Neural cell (in vitro differentiated cells): ENCODE results near the gene NR5A1.

Experiments
- EP300 ChIP-seq: fragments of 450-650 bp; conservative IDR thresholded peaks from 2 replicates; pipeline ENCODE4 v1.6.1; 2014; ENCODE audit warnings: antibody characterized with exemption, mild to moderate bottlenecking, moderate library complexity; ENCODE audit not compliant: poor library complexity, severe bottlenecking
- EZH2 ChIP-seq: fragments of 200-600, 300-800 bp; shearing (Covaris generic), sonication (generic); IDR thresholded peaks from 2 replicates; pipeline ENCODE4 v1.6.1; 2014; ENCODE audit warnings: antibody characterized with exemption, low read length, borderline replicate concordance, mild to moderate bottlenecking; ENCODE audit not compliant: insufficient read depth, poor library complexity, severe bottlenecking
- MXI1 ChIP-seq: fragments of 450-650 bp; conservative IDR thresholded peaks from 2 replicates; pipeline ENCODE4 v1.6.1; 2014; ENCODE audit warnings: antibody characterized with exemption, mild to moderate bottlenecking; ENCODE audit not compliant: poor library complexity, severe bottlenecking
- POLR2AphosphoS5 ChIP-seq: IDR thresholded peaks from 2 replicates; pipeline ENCODE4 v1.6.1; 2012
- RAD21 ChIP-seq: fragments of 450-650 bp; conservative IDR thresholded peaks from 2 replicates; pipeline ENCODE4 v1.6.1; 2014; ENCODE audit warnings: antibody characterized with exemption, mild to moderate bottlenecking, moderate library complexity
- SMC3 ChIP-seq: fragments of 450-650 bp; conservative IDR thresholded peaks from 2 replicates; pipeline ENCODE4 v1.6.1; 2014; ENCODE audit warnings: antibody characterized with exemption, mild to moderate bottlenecking, moderate library complexity; ENCODE audit not compliant: poor library complexity
- TF ChIP-seq, protein P1 (sequence below): fragments of 450-650 bp; IDR thresholded peaks from 2 replicates; pipeline ENCODE4 v1.5.1; 2014; ENCODE audit warnings: antibody characterized with exemption, mild to moderate bottlenecking, moderate library complexity; ENCODE audit not compliant: poor library complexity, severe bottlenecking
- TF ChIP-seq, protein P2 (sequence below): IDR thresholded peaks from 2 replicates; pipeline ENCODE4 v1.6.1; 2012; ENCODE audit warnings: borderline replicate concordance

DNA sequence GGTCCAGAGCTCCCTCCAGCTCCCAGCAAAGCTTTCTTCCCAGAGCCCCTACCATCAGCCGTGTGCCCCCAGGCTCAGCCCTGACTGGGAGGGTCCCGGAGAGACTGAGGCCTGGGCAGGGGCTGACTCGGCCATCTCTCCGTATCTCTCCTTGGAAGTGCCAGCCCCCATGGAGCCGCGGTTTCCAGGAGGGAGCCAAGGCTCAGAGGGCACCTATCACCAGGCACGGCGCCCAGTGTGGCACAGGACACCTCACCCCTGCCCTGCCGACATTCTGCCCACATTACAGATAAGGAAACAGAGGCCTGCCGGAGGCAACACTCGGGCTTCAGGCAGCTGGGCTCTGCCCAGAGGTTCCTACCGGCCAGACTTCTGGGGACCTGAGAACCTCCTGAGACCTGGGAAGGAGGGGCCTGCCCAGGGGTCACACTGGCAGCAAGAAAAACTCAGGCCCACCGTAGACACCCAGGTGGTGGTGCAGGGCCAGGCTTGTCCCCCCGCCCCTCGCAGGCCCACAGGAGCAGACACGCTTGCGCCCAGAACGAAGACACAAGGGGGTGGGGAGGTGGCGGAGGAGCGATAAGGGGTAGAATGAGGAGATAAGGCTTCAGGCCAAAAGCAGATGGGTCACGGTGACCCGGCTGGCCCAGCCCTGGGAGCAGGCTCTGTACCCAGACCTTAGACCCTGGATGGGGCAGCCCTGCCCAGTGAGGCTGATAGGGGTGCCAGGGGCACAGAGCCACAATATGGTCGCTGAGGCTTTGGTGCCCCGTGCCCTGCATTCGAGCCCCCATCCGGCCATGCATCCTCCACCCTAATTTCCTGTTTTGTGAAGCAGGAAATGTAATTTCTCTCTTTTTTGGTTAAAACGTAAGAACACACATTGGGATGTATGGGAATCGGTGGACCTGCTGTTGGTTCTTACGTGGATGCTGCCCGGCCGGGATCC is 11.8 kb downstream of the NR5A1 start:
- TF ChIP-seq, protein P1, sequence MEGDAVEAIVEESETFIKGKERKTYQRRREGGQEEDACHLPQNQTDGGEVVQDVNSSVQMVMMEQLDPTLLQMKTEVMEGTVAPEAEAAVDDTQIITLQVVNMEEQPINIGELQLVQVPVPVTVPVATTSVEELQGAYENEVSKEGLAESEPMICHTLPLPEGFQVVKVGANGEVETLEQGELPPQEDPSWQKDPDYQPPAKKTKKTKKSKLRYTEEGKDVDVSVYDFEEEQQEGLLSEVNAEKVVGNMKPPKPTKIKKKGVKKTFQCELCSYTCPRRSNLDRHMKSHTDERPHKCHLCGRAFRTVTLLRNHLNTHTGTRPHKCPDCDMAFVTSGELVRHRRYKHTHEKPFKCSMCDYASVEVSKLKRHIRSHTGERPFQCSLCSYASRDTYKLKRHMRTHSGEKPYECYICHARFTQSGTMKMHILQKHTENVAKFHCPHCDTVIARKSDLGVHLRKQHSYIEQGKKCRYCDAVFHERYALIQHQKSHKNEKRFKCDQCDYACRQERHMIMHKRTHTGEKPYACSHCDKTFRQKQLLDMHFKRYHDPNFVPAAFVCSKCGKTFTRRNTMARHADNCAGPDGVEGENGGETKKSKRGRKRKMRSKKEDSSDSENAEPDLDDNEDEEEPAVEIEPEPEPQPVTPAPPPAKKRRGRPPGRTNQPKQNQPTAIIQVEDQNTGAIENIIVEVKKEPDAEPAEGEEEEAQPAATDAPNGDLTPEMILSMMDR = no peak
- TF ChIP-seq, protein P2, sequence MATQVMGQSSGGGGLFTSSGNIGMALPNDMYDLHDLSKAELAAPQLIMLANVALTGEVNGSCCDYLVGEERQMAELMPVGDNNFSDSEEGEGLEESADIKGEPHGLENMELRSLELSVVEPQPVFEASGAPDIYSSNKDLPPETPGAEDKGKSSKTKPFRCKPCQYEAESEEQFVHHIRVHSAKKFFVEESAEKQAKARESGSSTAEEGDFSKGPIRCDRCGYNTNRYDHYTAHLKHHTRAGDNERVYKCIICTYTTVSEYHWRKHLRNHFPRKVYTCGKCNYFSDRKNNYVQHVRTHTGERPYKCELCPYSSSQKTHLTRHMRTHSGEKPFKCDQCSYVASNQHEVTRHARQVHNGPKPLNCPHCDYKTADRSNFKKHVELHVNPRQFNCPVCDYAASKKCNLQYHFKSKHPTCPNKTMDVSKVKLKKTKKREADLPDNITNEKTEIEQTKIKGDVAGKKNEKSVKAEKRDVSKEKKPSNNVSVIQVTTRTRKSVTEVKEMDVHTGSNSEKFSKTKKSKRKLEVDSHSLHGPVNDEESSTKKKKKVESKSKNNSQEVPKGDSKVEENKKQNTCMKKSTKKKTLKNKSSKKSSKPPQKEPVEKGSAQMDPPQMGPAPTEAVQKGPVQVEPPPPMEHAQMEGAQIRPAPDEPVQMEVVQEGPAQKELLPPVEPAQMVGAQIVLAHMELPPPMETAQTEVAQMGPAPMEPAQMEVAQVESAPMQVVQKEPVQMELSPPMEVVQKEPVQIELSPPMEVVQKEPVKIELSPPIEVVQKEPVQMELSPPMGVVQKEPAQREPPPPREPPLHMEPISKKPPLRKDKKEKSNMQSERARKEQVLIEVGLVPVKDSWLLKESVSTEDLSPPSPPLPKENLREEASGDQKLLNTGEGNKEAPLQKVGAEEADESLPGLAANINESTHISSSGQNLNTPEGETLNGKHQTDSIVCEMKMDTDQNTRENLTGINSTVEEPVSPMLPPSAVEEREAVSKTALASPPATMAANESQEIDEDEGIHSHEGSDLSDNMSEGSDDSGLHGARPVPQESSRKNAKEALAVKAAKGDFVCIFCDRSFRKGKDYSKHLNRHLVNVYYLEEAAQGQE = no peak
- no peak for TF ChIP-seq POLR2AphosphoS5
- TF ChIP-seq RAD21 = no peak
- TF ChIP-seq MXI1 = no peak
- TF ChIP-seq EZH2 = no peak
- no peak for TF ChIP-seq EP300
- TF ChIP-seq SMC3 = no peak
